SJCRH30 (cell line): Measurements from ENCODE around the gene LMNA. TPM values are rescaled to one million over a fixed set of nuclear protein-coding genes. Genes with fewer than 3 reads are reported as not detected.

Source experiments
- DNase-seq, 2 experiments: peaks; one replicate each; pipeline ENCODE4 v3.0.0-alpha.2; 2015 to 2020
- H3K27ac ChIP-seq: fragments of 250-450 bp; sonication (Bioruptor Pico); 2 replicates; pipeline ENCODE4 v1.5.1; 2020; ENCODE audit warnings: mild to moderate bottlenecking, moderate library complexity
- H3K27me3 ChIP-seq: fragments of 250-450 bp; sonication (Bioruptor Pico); 2 replicates; pipeline ENCODE4 v1.5.1; 2020; ENCODE audit warnings: mild to moderate bottlenecking, moderate library complexity
- H3K36me3 ChIP-seq: fragments of 250-450 bp; sonication (Bioruptor Pico); 2 replicates; pipeline ENCODE4 v1.5.1; 2020; ENCODE audit warnings: mild to moderate bottlenecking, moderate library complexity
- H3K4me1 ChIP-seq: fragments of 250-450 bp; sonication (Bioruptor Pico); 2 replicates; pipeline ENCODE4 v1.5.1; 2020; ENCODE audit warnings: mild to moderate bottlenecking, moderate library complexity
- H3K4me3 ChIP-seq: fragments of 250-450 bp; sonication (Bioruptor Pico); 2 replicates; pipeline ENCODE4 v1.5.1; 2020; ENCODE audit warnings: mild to moderate bottlenecking, moderate library complexity
- H3K9me3 ChIP-seq: fragments of 250-450 bp; sonication (Bioruptor Pico); replicated peaks from 2 replicates; pipeline ENCODE4 v1.5.1; 2020; ENCODE audit warnings: mild to moderate bottlenecking, moderate library complexity
- total RNA-seq: library from RNA; depleted of rRNA; stranded (reverse); fragments of >200 nt; shearing (Covaris generic); gene quantifications from 2 replicates; pipeline ENCODE4 v1.2.3, GENCODE V29; 2014

LMNA gene
- total RNA-seq, 1 experiment from 2014 or later = 113 TPM

DNA sequence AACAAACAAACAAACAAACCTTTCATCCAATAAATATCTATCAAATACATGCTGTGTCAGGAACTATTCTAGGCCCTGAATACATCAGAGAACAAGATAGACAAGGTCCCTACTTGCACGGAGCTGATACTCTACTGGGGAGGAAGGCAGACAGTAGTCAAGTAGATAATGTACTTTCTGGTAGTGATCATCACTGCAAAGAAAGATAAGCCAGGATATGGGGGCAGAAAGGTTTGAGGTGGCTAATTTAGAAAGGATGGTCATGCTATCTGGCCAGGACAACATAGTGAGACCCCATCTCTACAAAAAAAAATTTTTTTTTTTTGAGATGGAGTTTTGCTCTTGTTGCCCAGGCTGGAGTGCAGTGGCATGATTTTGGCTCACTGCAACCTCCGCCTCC lies 22.9 kb upstream of the LMNA start:
- H3K4me1 ChIP-seq = peaks cover 11% of the 10 kb centered on the region; the same call in 1 of the 2 replicates
- DNase-seq = no peak
- no peaks in the 10 kb centered on the region for H3K36me3 ChIP-seq

DNA sequence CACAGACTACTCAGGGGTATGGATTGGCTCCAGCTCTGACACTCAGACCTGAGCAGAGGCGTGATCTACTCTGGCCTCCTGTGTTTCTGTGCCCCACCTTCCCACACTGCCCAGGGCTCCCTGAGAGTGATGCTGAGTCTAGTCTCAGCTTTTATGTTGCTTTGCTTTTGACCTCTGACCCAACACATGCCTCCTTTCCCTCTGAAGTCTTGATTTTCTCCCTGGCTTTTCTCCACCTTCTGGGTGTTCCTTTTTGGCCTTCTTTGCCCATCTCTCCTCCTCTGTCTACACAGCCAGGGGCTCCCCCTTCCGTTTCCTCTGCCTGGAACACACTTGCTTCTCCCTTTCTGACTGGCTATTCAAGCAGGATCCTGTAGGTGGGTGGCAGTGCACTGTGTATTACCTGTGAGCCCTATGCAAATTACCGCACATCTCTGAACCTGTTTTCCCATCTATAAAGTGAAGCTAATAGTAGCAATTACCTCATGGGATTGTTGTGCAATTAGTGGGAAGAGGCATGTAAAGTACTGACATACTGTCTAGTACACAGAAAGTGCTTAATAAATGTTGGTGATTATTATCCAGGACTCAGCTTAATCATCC lies 18.5 kb upstream of the LMNA start:
- no peak overlapping the region for H3K4me3 ChIP-seq
- no peaks in the 10 kb centered on the region for H3K27me3 ChIP-seq
- no peak overlapping the region; the same call in 1 of the 2 replicates for H3K27ac ChIP-seq
- H3K36me3 ChIP-seq = no peaks in the 10 kb centered on the region
- H3K9me3 ChIP-seq = no peaks in the 10 kb centered on the region
- no peak for DNase-seq
- H3K4me1 ChIP-seq = peaks cover 6% of the 10 kb centered on the region

More for the DNA sequence above, 22.9 kb upstream of the LMNA start:
- H3K4me3 ChIP-seq = no peak overlapping the region
- no peaks in the 10 kb centered on the region for H3K9me3 ChIP-seq
- H3K27ac ChIP-seq = no peak overlapping the region
- H3K27me3 ChIP-seq = no peaks in the 10 kb centered on the region

DNA sequence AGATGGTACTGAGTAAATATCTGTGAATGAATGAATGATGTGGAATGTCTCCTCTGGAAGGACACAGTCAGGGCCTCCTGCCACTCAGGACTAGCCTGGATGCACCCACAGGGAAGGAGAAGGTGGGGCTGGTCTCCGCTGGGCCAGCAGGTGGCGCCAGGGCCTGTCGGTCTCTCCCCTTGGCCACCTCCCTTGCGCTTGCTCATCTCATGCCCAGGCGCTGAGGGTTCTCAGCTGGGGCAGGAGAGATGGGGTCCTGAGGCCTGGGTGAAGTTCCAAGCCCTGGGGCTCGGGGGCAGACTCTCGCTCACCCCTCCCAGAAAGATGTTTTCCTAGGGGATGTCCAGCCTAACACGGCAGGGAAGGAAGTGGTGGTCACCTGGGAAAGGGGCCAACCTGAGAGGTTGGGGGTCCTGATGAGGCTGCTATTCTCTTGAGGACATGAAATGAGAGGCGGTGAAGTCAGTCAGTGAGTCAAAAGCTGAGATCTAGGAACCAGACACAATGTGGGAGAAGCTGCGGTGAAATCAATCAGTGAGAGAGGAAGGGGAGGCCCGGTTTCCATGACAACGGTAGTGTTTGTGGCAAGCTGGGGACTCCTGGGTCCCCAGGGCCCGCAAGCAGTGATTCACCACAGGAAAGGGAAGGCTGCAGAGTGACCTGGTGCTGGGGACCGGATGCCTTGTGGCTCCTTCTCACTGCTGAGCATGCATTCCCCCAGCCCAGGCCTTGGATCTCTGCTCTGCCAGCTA lies 17.7 kb upstream of the LMNA start:
- no peak overlapping the region for H3K4me3 ChIP-seq

DNA sequence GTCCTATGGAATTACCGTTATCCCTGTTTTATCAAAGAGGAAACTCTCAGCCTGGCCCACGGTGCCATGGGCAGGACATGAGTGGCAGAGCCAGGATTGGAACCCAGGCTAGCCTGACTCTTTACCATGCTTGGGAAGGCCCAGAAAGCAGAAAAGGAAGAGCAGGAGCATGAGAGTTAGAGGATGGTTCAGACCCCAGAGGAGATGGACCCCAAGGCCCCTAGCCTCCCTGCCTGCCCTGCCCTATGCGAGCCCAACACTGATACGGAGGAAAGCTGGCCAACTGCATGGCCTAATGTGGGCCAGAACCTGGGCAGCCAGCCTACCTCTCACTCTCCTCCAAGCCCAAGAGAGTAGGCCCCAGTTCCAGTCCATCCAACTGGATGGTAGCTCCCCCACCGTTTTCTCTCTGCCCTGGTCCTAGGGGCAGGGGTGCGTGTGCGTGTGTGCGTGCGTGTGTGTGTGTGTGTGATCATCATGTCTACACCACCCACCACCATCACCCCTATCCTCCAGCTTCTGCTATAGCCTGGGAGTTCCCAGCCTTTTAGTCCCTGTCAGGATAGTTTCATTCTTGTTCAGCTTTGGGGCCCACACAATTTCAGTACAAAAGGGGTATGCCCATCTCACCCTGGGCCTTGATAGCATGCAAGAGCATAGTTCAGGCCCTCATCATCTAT lies 16.9 kb upstream of the LMNA start:
- H3K27me3 ChIP-seq = no peaks in the 10 kb centered on the region
- peaks cover 6% of the 10 kb centered on the region for H3K4me1 ChIP-seq
- no peak overlapping the region; the same call in 1 of the 2 replicates for H3K27ac ChIP-seq
- no peak overlapping the region for H3K4me3 ChIP-seq
- no peak for DNase-seq
- no peaks in the 10 kb centered on the region for H3K36me3 ChIP-seq
- H3K9me3 ChIP-seq = no peaks in the 10 kb centered on the region

More for the DNA sequence above, 17.7 kb upstream of the LMNA start:
- Histone ChIP-seq H3K27me3 (no peaks in the 10 kb centered on the region), H3K4me1 (peaks cover 6% of the 10 kb centered on the region), H3K27ac (peak overlapping the region; percentile 19; the same call in 1 of the 2 replicates), H3K36me3 (no peaks in the 10 kb centered on the region), H3K9me3 (no peaks in the 10 kb centered on the region)
- DNase-seq = peak; percentile 86 to 89

DNA sequence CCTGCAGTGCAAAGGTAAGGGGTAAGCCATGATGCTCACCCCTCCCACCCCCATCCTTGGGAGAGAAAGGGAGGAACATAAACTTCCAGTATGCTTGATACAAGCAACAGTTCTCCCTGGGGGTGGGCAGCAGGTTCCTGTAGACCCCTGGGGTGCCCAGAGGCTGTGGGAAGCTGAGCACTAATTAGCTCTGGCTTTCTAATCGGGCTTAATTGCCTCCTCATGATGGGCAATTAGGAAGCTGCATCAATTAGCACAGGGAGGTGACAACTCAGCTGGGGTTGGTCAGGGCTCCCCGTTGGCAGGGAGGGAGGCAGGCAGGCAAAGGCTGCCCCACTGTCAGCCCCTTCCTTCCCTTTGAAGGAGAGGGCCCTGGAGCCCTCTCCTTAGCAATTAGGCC lies 15.7 kb upstream of the LMNA start:
- no peak overlapping the region for H3K4me3 ChIP-seq
- no peaks in the 10 kb centered on the region for H3K27me3 ChIP-seq
- H3K36me3 ChIP-seq = no peaks in the 10 kb centered on the region
- H3K9me3 ChIP-seq = no peaks in the 10 kb centered on the region
- DNase-seq = no peak
- H3K27ac ChIP-seq = no peak overlapping the region
- H3K4me1 ChIP-seq = peaks cover 16% of the 10 kb centered on the region

DNA sequence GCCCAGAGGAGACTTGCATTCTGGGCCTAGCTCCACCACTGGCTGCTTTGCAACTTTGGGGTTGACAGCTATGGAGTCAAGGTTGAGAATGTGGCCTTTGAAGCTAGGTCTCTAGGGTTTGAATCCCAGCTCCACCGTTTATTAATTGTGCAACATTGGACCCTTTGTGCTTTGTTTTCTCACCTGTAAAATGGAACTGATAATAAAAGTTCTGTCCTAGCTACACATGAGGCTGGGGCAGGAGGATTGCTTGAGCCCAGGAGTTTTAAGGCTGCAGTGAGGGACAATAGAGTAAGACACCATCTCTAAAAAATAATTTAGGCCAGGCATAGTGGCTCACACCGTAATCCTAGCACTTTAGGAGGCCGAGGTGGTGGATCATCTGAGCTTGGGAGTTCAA lies 15.2 kb upstream of the LMNA start:
- H3K4me1 ChIP-seq = peaks cover 21% of the 10 kb centered on the region
- no peak overlapping the region for H3K4me3 ChIP-seq
- DNase-seq = no peak
- H3K27ac ChIP-seq = no peak overlapping the region
- no peaks in the 10 kb centered on the region for H3K9me3 ChIP-seq
- no peaks in the 10 kb centered on the region for H3K36me3 ChIP-seq
- H3K27me3 ChIP-seq = no peaks in the 10 kb centered on the region

DNA sequence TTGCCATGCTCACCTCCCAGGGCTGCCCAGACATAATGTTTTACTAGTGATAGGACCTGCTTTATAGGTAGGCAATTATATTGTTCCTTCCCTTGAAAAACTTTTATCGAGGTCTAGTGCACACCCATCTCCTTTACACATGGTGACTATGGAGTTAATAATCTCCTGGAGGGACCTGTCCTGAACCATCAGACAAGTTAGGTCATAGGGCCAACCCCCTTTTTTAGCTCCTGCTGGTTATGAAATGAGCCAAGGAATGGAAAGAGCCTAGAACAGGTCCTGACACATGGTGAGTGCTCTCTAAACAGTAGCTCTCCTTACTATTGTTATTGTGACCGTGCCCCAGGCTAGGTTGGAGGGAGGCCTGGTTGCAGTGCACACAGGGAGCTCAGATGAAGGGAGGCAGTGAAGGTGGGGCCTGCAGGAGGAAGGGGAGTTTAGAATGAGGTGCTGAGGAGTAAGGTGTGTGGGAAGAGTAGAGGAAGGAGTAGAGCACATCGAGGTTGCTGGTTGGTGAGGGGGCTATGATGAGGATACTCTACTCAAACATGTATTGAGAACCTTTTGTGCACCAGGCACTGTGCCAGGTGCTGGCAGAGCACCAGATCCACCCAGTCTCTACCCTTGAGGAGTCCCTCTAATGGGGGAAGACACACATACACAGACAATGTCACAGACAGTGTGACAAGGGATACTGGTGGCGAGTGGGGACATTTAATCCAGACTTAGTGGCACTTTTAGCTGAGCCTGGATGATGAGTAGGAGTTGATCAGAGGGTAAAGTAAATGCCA lies 14.1 kb upstream of the LMNA start:
- Histone ChIP-seq H3K4me3 (no peak overlapping the region), H3K27ac (no peak overlapping the region), H3K4me1 (peaks cover 32% of the 10 kb centered on the region), H3K9me3 (no peaks in the 10 kb centered on the region), H3K27me3 (no peaks in the 10 kb centered on the region), H3K36me3 (no peaks in the 10 kb centered on the region)
- no peak for DNase-seq

DNA sequence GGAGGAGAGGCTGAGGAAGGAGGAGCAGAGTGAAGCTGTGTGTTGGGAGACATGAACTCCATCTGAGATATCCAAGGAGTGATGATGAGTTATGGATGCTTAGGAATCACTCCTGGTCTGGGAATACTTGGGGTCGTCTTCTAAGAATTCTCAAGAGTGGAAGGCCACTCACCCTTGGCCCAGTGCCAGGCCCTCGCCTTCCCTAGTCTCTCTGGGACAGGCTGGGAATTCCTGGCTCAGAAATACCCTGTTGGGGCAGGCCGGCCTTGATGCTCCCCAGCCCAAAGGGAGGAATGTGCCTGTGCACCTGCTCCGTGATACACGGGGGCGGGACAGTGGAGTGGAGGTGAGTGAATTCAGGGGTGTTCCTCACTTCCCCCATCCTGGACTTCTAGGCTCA lies 12.6 kb upstream of the LMNA start:
- Histone ChIP-seq H3K27ac (no peak overlapping the region), H3K4me1 (peaks cover 33% of the 10 kb centered on the region), H3K9me3 (no peaks in the 10 kb centered on the region), H3K36me3 (no peaks in the 10 kb centered on the region), H3K27me3 (no peaks in the 10 kb centered on the region), H3K4me3 (no peak overlapping the region)
- no peak for DNase-seq

DNA sequence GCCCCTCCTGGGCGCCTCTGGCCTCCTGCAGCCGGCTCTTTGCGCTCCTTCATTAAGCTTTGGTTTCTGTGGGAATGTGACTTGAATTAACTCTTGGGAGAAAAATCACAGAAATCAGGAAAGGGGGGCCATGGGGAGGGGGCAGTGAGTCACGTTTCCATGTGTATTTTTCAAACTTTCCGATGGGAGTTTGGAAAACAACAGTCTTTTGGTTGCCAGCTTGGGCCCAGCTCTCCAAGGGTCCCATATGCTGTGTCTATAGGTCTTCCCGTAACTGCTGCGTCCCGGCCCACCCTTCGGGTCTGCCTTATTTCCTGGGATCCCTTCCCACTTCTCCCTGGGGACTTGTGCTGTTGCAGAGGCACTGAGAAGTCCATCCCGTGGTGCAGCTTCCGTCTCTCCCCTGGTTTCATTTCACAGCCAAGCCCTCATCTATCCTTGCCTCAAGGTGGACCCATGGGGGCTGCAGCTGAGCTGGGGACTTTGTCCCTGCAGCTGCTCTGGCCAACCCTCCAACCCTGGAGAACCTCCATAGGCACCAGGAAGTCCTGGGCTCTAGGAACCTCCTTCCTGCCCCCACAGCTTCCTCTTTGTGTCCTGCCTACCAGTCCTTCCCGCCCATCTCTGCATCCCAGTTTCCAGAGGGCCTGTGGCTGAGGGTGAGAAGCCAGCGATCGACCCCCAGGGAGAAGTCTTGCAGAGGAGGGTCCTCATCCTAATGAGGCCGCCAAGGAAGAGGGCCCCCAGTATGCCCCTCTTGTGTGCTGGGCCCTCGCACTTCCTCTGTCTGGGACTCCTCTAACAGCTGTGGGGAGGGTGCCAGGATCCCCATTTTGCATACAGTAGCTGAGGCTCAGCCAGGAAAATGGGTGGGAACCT lies 11.6 kb upstream of the LMNA start:
- H3K4me1 ChIP-seq = peaks cover 32% of the 10 kb centered on the region

DNA sequence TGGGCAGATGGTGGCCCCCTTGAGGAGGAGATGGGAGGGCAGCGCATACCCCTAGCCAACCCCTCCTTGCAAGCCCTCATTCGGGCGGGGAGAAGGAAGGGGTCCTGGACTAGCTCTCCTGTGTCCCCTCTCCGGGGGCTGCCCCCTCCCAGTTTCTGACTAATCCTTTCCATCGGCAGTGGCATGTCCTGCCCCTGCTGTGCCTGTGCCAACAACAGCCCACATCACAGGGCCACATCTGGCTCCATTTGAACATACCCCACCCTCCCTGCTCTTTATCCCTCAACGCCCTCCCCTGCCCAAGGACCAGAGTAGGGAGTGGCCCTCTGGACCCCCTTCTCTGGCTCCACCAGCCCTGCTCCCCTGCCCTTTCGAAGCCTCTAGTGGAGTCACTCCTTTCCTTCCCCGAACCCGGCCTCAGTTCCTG lies 11.0 kb upstream of the LMNA start:
- DNase-seq = no peak
- Histone ChIP-seq H3K36me3 (no peaks in the 10 kb centered on the region), H3K4me3 (no peak overlapping the region), H3K9me3 (no peaks in the 10 kb centered on the region), H3K27ac (no peak overlapping the region), H3K27me3 (no peaks in the 10 kb centered on the region), H3K4me1 (peaks cover 32% of the 10 kb centered on the region)

More for the DNA sequence above, 11.6 kb upstream of the LMNA start:
- no peaks in the 10 kb centered on the region for H3K9me3 ChIP-seq
- no peaks in the 10 kb centered on the region for H3K36me3 ChIP-seq
- no peak overlapping the region for H3K27ac ChIP-seq
- no peak overlapping the region for H3K4me3 ChIP-seq
- no peaks in the 10 kb centered on the region for H3K27me3 ChIP-seq
- DNase-seq = no peak

DNA sequence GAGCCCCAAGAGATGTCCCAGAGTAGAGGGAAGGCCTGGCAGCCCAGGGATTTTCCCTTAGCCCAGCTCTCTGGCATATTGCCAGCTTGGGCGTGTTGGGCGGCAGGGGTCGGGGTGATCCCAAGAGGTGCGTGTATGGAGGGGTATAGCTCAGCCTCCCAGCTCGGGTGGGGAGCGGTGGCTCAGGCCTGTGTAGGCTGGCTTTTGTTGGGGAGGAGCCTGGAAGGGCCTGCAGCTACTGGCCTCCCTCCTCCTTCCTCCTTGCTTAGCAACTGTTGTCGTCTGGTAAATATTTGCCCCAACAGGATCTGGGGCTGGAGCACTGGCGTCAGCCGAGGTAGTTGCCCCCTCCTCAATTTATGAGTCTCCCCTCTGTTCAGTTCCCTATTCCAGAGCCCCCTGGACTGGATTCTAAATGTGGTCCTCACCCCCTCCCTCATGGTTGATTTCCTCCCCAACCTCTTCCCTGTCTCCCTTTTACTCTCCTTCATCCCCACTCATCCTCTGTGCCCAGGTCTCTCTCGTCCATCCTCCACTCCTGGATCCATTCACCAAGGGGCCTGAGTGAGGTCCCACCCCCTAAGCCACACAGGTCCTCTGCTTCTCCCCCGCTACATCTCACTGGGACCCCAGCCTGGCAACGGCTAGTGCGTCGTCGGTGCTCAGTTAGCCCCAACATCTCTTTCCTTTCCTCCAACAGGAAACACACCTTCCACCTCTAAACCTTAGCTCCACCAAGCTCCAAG lies 10.3 kb upstream of the LMNA start:
- DNase-seq = peak; percentile 57 to 62
- Histone ChIP-seq H3K27me3 (no peaks in the 10 kb centered on the region), H3K4me1 (peaks cover 32% of the 10 kb centered on the region), H3K27ac (no peak overlapping the region), H3K9me3 (no peaks in the 10 kb centered on the region), H3K36me3 (no peaks in the 10 kb centered on the region), H3K4me3 (no peak overlapping the region)

DNA sequence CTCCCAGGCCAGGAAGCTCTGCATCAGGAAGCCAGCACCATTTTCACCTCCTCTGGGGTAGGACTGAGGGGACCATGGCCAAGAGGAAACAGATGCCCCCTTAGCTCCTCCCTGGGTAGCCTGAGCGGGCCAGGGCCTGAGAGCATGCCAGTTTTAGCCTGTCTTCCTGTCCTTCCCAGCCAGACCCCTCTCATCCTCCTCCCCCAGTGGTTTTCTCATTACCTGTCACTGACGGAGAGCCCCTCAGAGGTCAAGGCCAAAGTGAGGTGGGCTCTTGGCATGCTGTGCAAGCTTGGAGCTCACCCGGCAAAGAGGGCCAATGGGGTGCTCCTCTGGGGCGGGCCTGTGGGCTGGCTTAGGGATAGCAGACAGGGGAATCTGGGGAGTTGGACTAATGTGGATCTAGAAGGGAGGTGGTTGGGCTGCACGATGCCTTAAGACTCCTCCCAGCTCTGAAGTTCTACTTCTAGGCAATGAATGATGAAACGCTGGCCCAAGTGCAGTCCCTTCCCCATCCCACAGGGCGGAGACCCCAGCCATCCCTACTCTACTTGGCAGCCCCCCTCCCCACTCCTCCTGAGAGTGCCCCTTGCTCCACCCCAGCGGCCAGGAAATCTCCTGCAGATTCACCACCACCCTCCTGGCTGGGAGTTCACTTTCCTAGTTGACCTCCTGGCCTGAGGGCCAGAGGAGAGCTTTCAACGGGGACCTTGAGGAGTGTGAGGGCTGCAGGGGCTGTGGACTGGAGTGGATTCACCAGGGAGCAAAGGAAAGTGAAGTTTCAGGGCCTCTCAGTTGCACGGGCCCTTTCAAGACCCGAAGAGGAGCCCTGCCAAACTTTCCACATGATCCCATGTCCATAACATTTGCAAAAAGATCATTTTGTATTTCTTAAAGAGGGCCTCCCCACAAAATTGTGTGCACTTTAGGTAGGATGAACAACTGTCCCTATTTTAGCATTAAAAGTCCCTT lies 9.4 kb upstream of the LMNA start:
- no peaks in the 10 kb centered on the region for H3K36me3 ChIP-seq
- H3K9me3 ChIP-seq = no peaks in the 10 kb centered on the region
- no peaks in the 10 kb centered on the region for H3K27me3 ChIP-seq
- peak overlapping the region; percentile 65 for H3K4me3 ChIP-seq
- H3K27ac ChIP-seq = peak overlapping the region; percentile 85
- H3K4me1 ChIP-seq = peaks cover 32% of the 10 kb centered on the region
- DNase-seq = no peak
